T-helper 1 cell (primary cell): Measurements from ENCODE around the gene DHCR7.
"Not testable (repeated sequence)": the region's sequence is repeated elsewhere in the genome, so short reads cannot be mapped to it uniquely, and the experiment has no call there.

ENCODE experiments used
- DNase-seq, 5 donors: peaks; one replicate each; pipeline ENCODE4 v3.0.0-alpha.2; 2012 to 2020

The DHCR7 gene

DNA sequence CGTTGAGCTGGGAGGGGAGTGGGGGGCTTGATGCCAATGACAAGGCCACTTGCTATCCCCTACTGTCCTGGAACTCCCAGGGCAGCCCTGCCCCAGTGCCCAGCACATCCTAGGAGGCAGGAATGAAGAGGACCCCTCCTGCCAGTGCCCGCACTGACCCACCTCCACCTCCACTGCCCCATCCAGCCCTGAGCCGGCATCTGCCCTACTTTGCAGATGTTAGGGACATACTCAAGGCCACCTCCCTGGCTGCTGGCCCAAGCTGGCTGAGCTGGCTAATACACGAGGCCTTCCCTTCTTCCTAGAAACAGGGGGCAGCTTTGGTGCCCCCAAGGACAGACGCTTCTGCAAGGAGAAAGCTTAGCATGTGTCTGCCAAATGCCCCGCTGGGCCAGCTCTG lies 10.8 kb downstream of the DHCR7 start:
- no peak for DNase-seq

DNA sequence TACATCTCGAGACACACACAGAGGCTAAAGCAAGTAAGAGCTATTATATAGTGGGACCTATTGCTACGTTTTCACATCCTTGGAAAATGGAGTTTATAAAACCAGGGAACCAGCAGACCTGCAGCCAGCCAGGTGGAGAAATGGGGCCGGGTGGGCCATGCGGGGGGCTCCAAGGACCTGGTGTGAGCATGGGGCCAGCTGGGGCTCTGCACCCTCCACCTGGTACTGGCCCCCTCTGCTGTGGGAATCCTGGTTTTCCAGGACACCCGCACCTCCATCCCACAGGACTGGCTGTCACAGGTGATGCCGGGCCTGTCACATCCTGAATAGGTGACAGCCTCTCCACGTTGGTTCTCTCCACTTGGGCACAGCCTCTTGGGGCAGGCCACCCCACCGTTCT lies 11.3 kb downstream of the DHCR7 start:
- no peak for DNase-seq

DNA sequence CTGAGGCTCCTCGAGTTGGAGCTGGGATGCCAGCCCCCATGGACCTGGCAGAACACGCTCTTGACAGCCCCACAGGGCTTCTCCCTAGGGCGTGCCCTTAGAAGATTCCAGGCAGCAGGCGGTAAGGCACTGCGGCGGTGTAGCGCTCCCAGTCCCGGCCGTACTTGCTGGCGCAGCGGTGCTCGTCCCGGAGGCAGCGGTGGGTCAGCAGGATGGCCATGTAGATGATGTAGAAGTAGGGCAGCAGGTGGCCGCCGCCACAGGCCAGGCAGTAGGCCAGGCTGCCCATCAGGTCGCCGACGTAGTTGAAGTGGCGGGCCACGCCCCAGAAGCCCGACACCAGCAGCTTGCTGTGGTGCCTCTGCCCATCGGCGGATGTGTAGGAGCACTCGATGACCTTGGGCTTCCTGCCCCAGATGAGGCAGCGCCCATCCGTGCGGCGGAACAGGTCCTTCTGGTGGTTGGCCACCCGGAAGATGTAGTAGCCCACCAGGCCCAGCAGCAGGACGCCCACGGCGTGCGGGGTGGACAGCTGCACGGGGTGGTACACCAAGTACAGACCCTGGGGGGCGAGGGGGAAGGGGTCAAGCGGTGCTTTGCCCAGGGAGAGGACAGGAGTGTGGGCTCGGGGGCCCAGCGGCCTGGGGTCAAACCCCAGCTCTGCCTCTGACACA lies 12.8 kb downstream of the DHCR7 start:
- DNase-seq: no peak

DNA sequence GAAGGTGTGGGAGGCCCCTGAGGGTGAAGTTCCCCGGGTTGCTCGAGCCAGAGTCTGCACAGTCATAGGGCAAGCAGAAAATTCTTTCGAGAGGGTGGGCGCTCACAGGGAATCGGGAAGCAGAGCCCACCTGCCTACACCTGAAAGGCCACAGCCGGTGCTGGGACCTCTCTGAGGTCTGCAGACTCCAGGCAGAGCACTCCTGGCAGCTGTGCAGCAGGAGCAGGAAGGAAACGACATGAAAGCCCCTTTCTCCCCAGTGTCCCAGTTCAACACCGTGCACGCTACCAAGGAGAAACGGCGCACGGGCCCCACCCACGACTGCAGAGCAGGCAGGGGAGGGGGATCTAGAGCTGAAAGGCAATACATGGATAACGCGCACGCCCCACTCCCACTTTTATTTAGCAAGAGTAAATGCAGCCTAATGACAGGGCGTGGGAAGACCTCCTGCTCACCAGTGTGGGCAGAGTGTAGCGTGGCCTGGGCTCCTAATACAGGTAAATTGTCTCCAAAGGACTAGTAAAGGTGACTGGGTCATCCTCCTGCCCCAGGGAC lies 13.5 kb downstream of the DHCR7 start:
- DNase-seq: no peak

DNA sequence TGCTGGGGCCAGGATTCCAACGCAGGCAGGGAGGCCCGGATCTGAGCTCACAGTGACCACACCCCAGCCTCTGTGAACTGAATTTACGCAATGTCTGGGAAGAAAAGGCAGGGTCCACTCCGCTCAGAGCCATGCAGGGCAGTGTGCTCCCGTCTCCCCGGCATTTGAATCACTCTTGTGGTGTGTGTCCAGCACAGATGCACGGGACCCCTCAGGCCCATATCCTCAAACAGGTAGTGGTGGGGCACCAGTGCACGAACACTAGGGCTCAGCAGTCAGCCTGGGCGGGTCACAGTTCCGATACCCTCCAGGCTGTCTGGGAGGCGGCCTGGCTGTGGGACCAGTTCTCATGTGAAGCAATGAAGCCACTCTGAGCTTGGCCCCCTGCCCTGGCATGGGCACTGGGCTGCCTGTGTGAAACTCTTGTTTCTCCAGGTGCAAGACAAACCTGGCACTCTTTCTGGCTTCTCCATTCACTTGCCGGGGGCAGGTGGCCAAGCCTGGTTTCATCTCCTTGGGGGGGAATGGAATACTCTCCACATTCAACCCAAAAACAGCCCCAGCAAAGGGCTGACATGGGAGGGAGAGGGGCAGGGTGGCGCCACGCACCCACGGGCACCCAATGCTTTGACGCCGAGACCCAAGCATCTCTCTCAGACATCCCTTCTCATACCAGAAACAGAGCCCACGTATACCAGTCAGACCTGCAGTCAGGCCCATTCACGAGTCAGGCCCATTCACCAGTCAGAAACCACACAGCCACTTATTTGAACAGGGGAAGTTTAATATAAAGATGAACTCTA lies 14.3 kb downstream of the DHCR7 start:
- no peak for DNase-seq

DNA sequence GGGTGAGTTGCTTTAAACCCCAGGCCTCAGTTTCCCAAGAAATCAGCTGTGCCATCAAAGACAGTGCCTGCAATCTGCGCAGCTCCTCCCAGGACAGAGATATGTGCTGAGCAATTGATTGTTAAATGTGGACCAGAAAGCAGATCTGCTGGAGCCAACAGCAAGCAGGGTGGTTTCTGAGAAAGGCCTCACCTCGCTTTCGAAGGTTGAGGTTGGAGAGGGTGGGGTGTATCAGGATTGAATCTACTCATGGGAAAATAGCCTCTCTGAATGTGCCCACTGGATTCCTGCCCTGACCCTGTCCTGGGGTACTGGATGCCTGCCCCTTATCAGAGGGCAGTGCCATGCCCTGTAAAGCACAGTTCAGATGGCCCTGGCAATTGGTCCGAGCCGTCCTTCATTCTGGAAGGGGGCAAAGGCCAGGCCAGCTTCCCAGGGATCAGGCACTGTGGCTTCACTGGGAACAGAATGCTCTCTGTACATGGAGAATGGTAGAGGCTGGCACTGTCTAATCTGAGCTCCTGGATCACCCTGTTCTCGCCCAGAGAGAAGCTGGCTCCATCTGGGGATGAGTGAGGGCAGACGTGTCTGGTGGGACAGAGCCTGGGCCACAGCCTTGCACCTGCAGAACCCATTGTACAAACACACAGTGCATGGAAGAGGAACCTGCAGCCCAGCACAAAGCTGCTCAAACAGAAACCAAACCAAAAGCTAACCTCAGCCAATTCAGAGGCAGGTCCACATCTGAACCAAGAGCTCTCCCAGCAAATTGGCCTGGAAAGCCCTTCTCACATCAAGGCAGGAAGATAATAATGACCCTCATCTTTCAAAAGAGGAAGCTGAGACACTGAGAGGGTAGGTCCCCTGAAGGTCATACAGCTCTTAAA lies 15.2 kb downstream of the DHCR7 start:
- no peak for DNase-seq

DNA sequence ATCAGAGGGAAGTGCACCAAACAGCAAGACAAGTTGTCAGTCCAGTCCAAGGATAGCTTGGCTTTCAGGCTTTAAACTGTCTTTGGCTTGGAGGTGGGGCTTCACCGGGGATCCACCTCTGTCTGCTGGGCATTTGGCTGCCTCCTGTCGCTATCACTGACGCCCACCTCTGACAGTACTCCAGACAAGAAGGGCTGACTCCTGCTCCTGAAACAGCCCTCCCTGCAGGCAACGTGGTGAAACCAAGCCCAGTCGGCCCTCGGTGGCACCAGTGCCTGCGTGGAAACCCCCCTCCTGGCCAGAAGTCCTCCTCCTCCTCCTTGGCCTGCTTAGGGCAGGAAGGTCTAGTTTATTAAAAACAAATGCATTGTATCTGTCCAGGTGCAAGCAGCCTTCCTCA lies 16.9 kb downstream of the DHCR7 start:
- DNase-seq: no peak

DNA sequence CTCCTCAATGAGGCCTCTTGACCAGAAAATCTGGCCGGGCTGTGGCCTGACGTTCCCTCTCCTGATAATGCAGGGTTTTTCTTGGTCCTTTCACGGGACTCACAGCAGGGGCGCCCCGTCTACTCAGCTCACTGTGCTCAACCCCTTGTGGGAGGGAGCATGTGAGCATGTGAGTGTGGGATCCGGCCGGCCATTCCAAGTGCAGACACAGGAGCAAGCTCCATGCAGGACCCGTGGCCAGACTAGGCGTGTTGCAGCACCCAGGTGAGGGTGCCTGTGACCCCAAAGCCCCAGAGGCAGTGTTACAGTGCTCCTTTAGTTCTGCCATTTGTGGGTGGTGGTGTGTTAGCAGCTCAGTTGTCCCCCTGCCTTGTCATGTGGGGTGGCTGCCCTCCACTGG lies 18.0 kb downstream of the DHCR7 start:
- no peak for DNase-seq

DNA sequence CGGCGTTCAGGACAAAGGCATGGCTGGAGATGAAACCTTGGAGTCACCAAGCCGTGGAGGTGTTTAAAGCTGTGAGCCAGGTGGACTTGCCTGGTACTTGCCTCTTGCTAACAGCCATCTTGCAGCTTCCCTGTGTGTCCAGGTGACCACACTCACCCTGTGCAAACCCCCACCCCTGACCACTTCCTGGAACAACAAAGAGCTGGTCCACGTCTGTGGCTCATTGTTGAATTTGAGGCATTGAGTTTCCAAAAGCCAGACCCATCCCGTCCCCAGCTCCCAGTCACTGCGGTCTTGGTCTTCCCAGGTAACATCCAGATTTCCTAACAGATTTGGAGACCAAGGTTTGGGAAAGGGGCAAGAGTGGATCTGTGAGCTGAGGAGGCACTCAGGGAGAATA lies 18.5 kb downstream of the DHCR7 start:
- DNase-seq: no peak

DNA sequence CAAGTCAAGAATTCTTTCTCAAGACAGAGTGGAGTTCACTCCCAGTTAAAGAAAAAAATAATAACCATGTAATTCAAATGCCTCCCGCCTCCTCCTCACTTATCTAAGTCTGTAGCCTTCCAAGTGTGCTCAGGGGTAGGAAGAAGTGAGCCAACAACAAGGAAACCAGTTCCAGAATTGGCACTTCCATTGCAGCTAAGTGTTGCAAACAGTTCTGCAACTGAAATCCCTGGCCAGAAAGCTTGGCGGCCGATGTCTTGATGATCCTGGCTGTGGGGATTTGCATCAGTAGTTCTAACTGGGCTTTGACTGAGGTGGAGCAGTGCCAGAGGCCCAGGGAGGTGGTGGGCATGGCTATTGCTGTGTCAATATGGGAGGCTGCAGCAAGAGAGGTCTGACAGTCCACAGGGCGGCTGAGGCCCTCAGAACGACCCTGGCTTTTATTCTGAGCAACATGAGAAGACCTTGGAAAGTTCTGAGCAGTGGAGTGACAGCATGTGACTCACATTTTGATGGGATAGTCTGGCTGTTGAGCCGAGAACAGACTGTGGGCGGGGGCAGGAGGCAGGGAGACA lies 19.2 kb downstream of the DHCR7 start:
- no peak for DNase-seq

DNA sequence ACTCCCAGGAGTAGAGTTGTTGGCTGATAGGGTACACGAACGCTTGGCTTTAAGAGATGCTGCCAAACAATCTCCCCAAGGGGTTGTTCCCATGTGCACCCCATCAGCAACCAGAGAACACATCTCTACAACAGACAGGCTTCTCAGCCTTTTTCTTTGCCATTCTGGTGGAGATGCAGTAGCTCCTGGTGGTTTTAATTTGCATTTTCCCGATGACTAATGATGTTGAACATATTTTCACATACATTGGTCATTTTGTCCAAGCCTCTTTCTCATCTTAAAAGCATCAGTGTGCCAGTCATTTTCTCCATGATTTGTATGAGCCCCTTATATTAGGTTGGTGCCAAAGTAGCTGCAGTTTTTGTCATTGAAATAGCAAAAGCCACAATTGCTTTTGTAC lies 21.8 kb downstream of the DHCR7 start:
- no peak for DNase-seq

DNA sequence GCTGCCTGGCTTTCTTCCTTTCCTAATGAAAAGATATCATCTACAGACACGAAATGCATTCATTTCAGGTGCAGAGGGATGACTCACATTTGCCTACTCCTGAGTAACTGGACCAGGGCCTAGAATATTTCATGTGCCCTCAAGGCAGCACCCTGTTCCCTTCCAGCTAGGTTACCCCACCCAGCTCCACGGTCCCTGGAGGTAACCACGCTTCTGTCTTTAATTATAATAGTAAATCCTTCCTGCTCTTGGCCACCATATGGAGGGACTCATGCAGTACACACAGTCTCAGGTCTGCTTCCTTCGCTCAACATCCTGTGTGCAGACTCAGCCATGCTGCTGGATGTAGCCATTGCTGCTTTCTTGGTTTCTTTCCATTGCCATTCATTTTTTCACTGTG lies 22.3 kb downstream of the DHCR7 start:
- DNase-seq: no peak

DNA sequence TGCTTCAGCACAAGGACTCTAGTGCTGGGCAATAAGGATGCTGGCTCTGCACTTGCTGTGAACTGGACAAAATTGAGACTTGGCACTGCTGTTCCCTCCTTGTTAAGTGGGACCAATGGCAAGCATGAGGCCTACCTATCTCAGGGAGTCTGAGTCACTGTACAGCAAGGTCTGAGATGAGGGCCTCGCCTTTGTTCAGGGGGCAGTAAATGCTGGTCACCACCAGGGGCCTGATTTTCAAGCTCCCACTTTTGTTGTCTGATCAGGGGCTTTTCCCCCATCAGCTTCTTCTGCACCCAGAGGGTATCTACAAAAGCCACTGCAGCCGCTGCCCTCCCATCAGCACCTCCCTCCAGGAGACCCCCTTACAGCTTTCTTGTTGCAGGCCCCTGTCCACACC lies 22.8 kb downstream of the DHCR7 start:
- no peak for DNase-seq

DNA sequence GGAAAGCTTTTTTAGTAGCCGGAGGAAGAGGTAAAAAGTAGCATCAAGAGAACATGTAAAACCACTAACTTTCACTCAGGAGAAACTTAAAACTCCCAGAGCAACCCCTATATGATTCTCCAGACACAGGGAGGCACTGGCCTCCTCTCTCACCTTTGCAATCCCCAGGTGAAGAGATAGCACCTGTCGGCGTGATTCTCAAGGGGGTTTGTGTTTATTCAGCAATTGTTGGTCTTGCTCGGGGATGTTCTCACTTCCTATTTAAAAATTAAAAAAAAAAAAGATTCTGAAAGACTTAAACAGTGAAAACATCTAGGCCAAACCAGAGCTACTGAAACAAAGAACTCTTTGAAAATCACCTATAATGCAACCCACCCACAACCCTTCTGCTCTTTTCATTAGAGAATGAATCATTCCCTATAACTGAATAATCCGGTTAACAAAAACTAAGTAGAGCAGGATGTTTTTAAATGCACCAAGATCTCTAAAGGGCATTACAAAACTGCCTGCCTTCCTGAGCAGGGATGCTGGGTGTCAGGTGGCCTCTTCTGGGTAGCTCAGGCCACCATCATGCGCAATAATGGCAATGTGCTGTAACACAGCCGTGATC lies 24.9 kb downstream of the DHCR7 start:
- no peak for DNase-seq

DNA sequence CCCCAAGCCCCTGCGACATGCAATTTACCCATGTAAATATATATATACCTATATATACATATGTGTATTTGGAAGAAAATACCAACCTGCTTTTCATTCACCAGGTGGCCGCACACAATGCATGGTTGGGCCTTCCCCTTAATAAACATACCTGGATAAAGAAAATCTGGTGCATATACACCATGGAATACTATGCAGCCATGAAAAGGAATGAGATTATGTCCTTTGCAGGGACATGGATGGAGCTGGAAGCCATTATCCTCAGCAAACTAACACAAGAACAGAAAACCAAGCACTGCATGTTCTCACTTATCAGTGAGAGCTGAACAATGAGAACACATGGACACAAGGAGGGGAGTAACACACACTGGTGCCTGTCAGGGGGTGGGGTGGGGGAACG lies 25.9 kb downstream of the DHCR7 start:
- DNase-seq: not testable (repeated sequence)

DNA sequence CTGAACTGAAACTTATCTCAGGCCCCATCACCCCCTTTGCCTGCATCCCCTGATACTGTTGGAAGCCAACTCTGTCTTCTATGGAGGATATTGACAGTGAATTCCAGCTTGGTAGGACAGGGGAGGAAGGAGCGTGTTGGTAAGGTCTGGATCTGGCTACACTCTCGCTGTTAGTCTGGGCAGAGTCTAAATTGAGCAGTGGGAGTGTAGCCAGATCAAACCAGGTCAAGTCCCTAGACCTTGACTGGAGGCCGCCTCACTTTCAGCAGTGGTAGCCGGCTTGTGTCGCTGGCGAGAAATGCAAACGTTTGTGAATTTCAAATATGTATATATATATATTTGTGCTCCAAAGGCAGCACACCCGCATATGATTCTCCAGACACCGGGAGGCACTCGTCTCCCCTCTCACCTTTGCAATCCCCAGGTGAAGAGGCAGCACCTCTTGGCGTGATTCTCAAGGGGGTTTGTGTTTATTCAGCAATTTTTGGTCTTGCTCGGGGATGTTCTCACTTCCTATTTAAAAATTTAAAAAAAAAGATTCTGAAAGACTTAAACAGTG lies 26.7 kb downstream of the DHCR7 start:
- no peak for DNase-seq

DNA sequence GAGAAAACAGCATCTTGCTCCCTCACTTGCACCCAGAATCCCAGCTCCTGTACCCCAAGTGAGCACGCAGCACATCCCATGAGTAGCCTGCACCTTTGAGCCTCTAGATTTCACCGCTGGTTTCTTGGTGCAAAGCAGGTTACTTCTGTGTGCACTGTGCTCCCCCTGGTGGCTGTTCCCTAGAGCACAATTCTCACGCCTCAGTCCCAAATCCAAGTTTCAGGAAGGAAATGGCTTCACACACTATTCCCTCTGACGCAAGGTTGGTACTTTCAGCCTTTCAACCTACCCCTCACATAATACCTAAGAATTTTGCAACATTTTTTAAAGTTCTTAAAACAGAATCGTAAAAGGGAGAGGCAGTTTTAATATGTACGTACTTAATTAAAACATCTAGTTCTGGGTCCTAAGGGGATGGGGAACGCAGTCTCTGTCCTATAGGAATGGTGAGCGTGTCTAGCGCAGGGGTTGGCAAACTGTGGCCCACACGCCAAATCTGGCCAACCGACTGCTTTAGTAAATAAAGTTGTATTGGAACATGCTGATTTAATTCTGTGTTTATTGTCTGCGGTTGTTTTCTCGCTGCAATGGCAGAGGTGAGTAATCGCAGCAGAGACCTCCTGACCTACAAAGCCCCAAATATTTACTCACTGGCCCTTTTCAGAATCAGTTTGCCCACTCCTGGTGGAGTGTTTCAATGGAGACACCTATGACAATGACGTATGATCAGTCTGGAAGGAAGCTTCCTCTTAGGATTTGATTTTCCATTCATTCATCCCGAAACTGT lies 27.5 kb downstream of the DHCR7 start:
- DNase-seq: peak in 1 of 5 donors; percentile 10

DNA sequence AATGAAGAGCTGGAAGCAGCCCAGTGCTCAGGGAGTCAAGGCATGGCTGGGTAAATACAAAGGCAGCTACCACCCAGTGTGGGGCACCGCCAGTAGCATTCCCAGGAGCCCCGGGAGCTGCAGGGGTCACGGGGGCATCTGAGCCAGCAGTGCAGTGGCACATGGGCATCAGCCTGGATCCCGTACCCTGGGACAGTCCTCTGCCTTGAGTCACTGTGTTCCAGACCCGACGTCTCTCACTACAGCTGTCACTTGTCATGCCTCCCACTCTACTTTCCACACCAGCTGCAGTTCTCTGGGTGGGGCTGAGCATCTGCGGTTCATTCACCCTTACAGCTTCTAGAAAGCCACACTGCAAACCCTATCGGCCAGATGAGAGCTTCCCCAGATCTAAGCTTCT lies 29.6 kb downstream of the DHCR7 start:
- DNase-seq: no peak

DNA sequence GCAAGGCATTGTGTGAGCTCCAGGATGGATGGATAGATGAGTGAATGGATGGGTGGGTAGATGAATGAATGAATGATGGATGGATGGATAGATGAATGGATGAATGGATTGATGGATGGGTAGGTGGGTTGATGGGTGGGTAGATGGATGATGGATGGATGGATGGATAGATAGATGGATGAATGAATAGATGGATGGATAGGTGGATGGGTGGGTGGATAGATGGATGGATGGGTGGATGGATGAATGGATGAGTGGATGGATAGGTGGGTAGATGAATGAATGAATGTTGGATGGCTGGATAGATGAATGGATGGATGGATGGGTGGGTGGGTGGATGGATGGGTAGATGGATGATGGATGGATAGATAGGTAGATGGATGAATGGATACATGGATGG lies 33.5 kb downstream of the DHCR7 start:
- no peak for DNase-seq

DNA sequence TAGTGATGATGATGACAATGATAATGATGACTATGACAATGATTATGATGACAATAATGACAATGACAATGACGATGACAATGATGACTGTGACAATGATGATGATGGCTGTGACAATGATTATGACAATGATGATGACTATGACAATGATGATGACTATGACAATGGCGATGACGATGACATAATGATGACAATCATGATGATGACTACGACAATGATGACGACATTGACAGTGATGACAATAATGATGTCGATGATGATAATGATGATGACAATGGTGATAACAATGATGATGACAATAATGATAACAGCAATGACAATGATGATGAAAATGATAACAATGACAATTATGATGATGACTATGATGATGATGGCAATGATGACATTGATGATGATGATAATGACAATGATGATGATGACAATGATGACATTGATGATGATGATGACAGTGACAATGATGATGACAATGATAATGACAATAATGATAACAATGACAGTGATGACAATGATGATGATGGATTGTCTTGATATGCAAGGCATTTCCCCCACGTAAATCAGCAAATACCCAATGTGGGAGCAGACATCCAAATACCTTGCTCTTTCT lies 37.7 kb downstream of the DHCR7 start:
- DNase-seq: no peak

DNA sequence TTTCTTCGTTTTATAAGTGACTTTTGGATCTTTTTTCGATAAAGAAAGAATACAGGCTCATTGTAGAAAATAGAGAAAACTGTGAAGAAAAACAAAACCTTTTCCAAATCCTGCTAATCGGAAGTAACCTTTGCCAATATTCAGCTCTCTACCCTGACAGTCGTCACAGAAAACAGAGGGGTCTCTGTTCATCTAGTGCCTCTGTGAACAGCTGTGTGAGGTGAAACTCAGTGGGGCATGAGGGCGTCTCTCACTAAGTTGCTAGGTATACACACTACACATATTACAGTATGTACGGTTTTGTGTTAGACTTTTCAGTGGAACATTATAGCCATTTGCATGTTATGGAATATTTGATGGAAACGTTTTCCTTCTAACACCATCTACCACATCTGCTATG lies 39.4 kb downstream of the DHCR7 start:
- DNase-seq: no peak
